Transverse colon (tissue), 4 donors: Measurements from ENCODE around the gene OBSL1. TPM values are rescaled to one million over a fixed set of nuclear protein-coding genes. Genes with fewer than 3 reads are reported as not detected.

ENCODE experiments used
- DNase-seq: peaks from one replicate; pipeline ENCODE4 v3.0.0-alpha.2; 2019
- H3K27ac ChIP-seq, 4 donors: fragments of 200-600 bp; sonication (generic); 2 replicates each; pipeline ENCODE4 v1.5.1; 2016 to 2018; ENCODE audit warnings: inconsistent platforms in 4 of 4
- H3K27me3 ChIP-seq: fragments of 200-600 bp; sonication (generic); 2 replicates; pipeline ENCODE4 v1.5.1; 2017; ENCODE audit warnings: inconsistent platforms
- H3K36me3 ChIP-seq, 4 donors: fragments of 200-600 bp; sonication (generic); 2 replicates each; pipeline ENCODE4 v1.5.1; 2017 to 2019; ENCODE audit warnings: inconsistent platforms in 4 of 4
- H3K4me1 ChIP-seq, 4 donors: fragments of 200-600 bp; sonication (generic); 2 replicates each; pipeline ENCODE4 v1.5.1; 2017 to 2020; ENCODE audit warnings: inconsistent platforms in 4 of 4
- H3K4me3 ChIP-seq, 4 donors: fragments of 200-600 bp; sonication (generic); 1 replicate in 1 of 4; 2 replicates in 3 of 4; pipeline versions ENCODE4 v1.5.1 to v1.6.1; 2017 to 2019; ENCODE audit warnings: inconsistent platforms in 4 of 4
- H3K9me3 ChIP-seq, 2 donors: fragments of 200-600 bp; sonication (generic); 2 replicates each; pipeline ENCODE4 v1.5.1; 2017 to 2019; ENCODE audit warnings: inconsistent platforms in 2 of 2
- EP300 ChIP-seq: sonication (generic); formaldehyde crosslinking; IDR thresholded peaks from one replicate; pipeline ENCODE4 v1.6.1; 2017; ENCODE audit warnings: antibody characterized with exemption, low read depth
- POLR2A ChIP-seq: fragments of 450-650 bp; IDR thresholded peaks from one replicate; pipeline ENCODE4 v1.6.1; 2016; ENCODE audit warnings: antibody characterized with exemption, mild to moderate bottlenecking, moderate library complexity
- POLR2AphosphoS5 ChIP-seq, 3 donors: sonication (generic); formaldehyde crosslinking; IDR thresholded peaks; one replicate each; pipeline ENCODE4 v1.6.1; 2016; ENCODE audit warnings: antibody characterized with exemption in 3 of 3
- WGBS, 2 donors: methylation state at CpG; one replicate each; pipeline ENCODE4 v1.1.5; 2018; ENCODE audit warnings: low coverage in 1 of 2; 5-methylcytosine and 5-hydroxymethylcytosine counted together
- in situ Hi-C, 4 donors: fragments of 200-750 bp; cut with MboI; loops; one replicate each; pipeline versions ENCODE4 v1.15.0 to v1.15.1; 2017; ENCODE audit warnings: low sequenced_read_pairs in 3 of 4, low pct_ligation_motif_present in 1 of 4, low pct_unique_long_range_greater_than_20kb in 1 of 4
- intact Hi-C: fragments of 100-400 bp; cut with DNase I; formaldehyde crosslinking; loops from one replicate; pipeline ENCODE4 v1.15.1; 2023; ENCODE audit warnings: low total_unique reads
- total RNA-seq, 4 donors: library from RNA; depleted of rRNA; stranded (reverse); fragments of >200 nt; gene quantifications; one replicate each; pipeline ENCODE4 v1.1.0, GENCODE V29; 2016
- TF ChIP-seq, protein P1 (sequence below), 5 experiments: fragments of 200-600 bp in 3 of 5; fragments of 450-650 bp in 2 of 5; sonication (generic) in 3 of 5; IDR thresholded peaks; 1 replicate in 2 of 5; 2 replicates in 3 of 5; pipeline ENCODE4 v1.5.1; 2016 to 2017; ENCODE audit warnings: antibody characterized with exemption in 5 of 5, inconsistent platforms in 3 of 5, mild to moderate bottlenecking in 2 of 5, moderate library complexity in 1 of 5

The OBSL1 gene
- total RNA-seq, 4 donors from 2014 or later = 18.1 to 57.2 (median 19.0) TPM

DNA sequence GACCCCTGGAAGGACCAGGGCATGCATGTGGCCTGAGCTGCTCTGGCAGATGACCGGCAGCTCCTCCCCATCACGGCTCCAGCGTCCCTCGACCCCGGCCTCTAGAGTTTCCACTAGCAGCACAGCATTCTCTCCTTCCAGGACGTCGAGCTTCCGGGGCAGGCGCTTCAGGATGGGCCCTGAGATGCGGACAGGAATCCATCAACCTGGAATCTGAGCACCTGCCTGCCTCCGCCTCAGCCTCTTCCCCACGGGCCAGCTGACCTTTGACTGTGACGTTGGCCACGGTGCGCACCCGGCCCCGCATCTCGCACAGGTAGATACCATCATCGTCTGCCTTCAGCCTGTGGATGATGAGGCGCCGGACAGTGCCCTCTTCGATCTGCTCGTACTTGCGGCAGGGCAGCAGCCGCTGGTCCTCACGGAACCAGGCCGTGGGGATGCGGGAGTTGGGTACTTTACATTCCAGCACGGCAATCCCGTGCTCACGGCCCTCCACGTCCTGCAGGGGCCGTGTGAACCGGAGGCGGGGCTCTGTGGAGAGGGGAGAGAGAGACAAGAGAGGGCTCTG is 3.5 kb downstream of the OBSL1 start:
- WGBS, 2 donors = 80 to 91% methylated on average over 1 to 35 of the region's 35 CpGs
- TF ChIP-seq POLR2AphosphoS5 (IDR thresholded peaks at IDR 0.05) (no peak), EP300 (no peak), POLR2A (no peak)
- TF ChIP-seq, protein P1, sequence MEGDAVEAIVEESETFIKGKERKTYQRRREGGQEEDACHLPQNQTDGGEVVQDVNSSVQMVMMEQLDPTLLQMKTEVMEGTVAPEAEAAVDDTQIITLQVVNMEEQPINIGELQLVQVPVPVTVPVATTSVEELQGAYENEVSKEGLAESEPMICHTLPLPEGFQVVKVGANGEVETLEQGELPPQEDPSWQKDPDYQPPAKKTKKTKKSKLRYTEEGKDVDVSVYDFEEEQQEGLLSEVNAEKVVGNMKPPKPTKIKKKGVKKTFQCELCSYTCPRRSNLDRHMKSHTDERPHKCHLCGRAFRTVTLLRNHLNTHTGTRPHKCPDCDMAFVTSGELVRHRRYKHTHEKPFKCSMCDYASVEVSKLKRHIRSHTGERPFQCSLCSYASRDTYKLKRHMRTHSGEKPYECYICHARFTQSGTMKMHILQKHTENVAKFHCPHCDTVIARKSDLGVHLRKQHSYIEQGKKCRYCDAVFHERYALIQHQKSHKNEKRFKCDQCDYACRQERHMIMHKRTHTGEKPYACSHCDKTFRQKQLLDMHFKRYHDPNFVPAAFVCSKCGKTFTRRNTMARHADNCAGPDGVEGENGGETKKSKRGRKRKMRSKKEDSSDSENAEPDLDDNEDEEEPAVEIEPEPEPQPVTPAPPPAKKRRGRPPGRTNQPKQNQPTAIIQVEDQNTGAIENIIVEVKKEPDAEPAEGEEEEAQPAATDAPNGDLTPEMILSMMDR (IDR thresholded peaks at IDR 0.05) = no peak
- intact Hi-C loops (no loop called here), in situ Hi-C loops (no loop called here)
- H3K27ac ChIP-seq = no peak overlapping the region
- no peak for DNase-seq
- no peaks in the 10 kb centered on the region for H3K36me3 ChIP-seq
- no peak overlapping the region for H3K4me3 ChIP-seq
- peaks cover 28% of the 10 kb centered on the region for H3K27me3 ChIP-seq
- no peaks in the 10 kb centered on the region for H3K9me3 ChIP-seq
- H3K4me1 ChIP-seq = peaks cover 3 to 17% (median 8%) of the 10 kb centered on the region in 4 donors

DNA sequence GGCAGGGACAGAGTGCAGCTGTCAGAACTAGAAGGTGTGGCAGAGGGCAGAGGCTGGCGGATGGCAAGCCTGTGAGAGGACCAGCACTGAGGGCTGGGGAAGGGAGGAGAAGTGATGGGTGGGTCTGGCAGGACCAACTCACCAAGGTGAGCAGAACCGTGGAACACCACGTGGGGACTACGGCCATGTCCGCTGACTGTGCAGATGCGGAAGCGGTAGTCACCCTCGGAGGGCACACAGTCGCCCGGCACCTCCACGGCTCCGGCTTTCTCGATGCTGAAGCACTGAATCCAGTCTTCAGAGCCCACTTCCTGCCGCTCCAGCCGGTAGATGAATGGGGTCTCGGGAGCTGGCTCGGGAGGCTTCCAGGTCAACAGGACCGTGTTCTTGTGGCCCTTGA is 4.2 kb downstream of the OBSL1 start:
- intact Hi-C loops = no loop called here
- TF ChIP-seq, protein P1 (IDR thresholded peaks at IDR 0.05) = no peak
- TF ChIP-seq POLR2A (no peak), POLR2AphosphoS5 (IDR thresholded peaks at IDR 0.05) (no peak), EP300 (no peak)
- H3K4me3 ChIP-seq = no peak overlapping the region
- in situ Hi-C loops = no loop called here
- no peaks in the 10 kb centered on the region for H3K36me3 ChIP-seq
- peaks cover 20% of the 10 kb centered on the region for H3K27me3 ChIP-seq
- H3K27ac ChIP-seq = no peak overlapping the region
- H3K4me1 ChIP-seq = peaks cover 3 to 17% (median 8%) of the 10 kb centered on the region in 4 donors
- no peaks in the 10 kb centered on the region for H3K9me3 ChIP-seq
- no peak for DNase-seq
- 92% methylated on average over 18 of the region's 18 CpGs; no CpG with 5 or more reads in 1 of the 2 donors for WGBS, 2 donors

DNA sequence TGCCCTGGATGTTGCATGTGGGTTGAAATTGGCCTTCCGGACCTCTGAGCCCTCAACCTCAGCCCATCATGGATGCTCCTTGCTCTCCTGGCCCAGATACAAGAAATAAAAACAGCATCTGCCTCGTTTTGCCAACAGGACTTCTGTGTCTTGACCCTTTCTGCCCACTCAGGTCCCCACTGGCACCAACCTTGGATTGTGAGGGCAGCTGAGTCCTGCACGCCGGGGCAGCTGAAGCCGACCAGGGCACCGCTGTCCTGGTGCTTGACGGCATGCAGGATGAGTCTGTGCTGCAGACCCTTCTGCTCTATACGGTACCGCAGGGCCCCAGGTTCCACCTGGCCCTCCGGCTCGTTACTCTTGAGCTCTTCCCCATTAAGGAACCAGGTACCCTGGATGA is 4.7 kb downstream of the OBSL1 start:
- intact Hi-C loops (no loop called here), in situ Hi-C loops (no loop called here)
- no peaks in the 10 kb centered on the region for H3K9me3 ChIP-seq
- no peak overlapping the region for H3K4me3 ChIP-seq
- no peak overlapping the region for H3K27ac ChIP-seq
- WGBS, 2 donors = 86% methylated on average over 11 of the region's 11 CpGs; no CpG with 5 or more reads in 1 of the 2 donors
- no peaks in the 10 kb centered on the region for H3K36me3 ChIP-seq
- H3K27me3 ChIP-seq = peaks cover 18% of the 10 kb centered on the region
- peaks cover 2 to 16% (median 7%) of the 10 kb centered on the region in 4 donors for H3K4me1 ChIP-seq
- TF ChIP-seq POLR2A = no peak
- no peak for TF ChIP-seq EP300
- TF ChIP-seq, protein P1 (IDR thresholded peaks at IDR 0.05) = no peak
- no peak for TF ChIP-seq POLR2AphosphoS5 (IDR thresholded peaks at IDR 0.05)
- no peak for DNase-seq

DNA sequence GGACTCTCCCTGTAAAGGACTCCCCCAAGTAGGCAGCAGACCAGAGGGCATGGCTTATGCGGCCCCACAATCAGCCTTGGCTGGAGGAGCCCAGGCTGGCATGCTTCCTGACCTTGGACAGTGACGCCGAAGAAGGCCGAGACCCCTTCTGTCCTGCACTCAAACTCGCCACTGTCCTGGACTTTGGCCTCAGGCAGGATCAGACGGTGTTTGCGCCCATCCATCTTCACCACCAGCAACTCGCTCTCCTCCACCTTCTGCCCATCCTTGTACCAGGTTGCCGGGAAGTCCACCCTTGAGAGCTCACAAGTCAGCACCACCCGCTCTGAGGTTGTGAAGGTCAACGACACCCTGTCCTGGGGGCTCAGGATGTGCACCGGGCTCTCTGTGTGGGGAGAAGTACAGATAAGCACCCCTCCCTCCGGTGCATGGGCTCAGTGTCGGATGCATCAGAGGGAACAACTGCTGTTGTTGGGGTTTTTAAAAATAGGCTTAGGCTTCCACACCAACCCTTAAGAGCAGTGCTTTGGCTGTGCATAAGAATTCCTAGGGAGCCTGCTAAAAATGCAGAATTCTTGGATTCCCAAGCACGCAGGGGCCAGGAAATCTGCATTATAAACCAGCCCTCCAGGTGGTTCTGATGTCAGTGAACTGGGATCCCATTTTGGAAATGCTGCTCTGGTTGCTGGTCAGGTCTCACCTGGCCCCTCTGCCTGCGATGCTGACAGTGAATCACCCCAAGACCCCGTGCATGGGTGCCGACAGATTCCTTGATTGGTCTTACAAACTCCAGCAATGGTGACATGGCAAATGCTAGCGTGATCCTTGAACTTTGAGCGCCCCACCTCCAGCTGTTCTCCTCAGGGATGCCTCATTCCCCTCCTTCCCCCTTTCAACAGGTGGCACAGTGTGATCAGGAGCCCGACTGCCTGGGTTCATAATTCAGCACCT is 5.9 kb downstream of the OBSL1 start:
- in situ Hi-C loops = no loop called here
- Histone ChIP-seq H3K4me1 (peaks cover 0 to 7% (median 5%) of the 10 kb centered on the region in 4 donors), H3K27ac (no peak overlapping the region), H3K9me3 (no peaks in the 10 kb centered on the region), H3K36me3 (no peaks in the 10 kb centered on the region), H3K4me3 (no peak overlapping the region), H3K27me3 (peaks cover 5% of the 10 kb centered on the region)
- WGBS, 2 donors = 85% methylated on average over 21 of the region's 21 CpGs; no CpG with 5 or more reads in 1 of the 2 donors
- TF ChIP-seq POLR2AphosphoS5 (IDR thresholded peaks at IDR 0.05) = no peak
- TF ChIP-seq, protein P1 (IDR thresholded peaks at IDR 0.05) = no peak
- no peak for TF ChIP-seq EP300
- no peak for TF ChIP-seq POLR2A
- intact Hi-C loops = no loop called here
- DNase-seq = no peak
